K562 (cell line): ENCODE measurements around the gene KRT6C. TPM values are rescaled to one million over a fixed set of nuclear protein-coding genes. Genes with fewer than 3 reads are reported as not detected.
"Not testable (repeated sequence)": the region's sequence is repeated elsewhere in the genome, so short reads cannot be mapped to it uniquely, and the experiment has no call there.

Experiments
- ATAC-seq: fragments of 200-7000 bp; cut with Tn5 transposase; 3 replicates; pipeline ENCODE4 v1.9.1; 2020; ENCODE audit warnings: moderate library complexity
- BruUV-seq: library from RNA; stranded (reverse); fragments of 400-500 nt; replicated peaks from 2 replicates; lab custom pipeline; 2021; lab: Mats Ljungman, UMichigan
- CTCF ChIA-PET: fragments of 300-600 bp; formaldehyde crosslinking; extraction: SDS; loops from one replicate; lab custom pipeline; 2021; ENCODE audit warnings: low intra/inter-chr PET ratio; lab: Yijun Ruan, JAX
- POLR2A ChIA-PET: fragments of 300-600, 350-650 bp; sonication (Branson Sonifier 250); formaldehyde crosslinking; extraction: SDS; loops from one replicate; lab custom pipeline; 2021; ENCODE audit warnings: antibody characterized with exemption, inconsistent platforms; lab: Yijun Ruan, JAX
- DNase-seq, 4 experiments: peaks; one replicate each; pipeline versions ENCODE4 v3.0.0 to v3.0.0-alpha.2; 2011 to 2018; ENCODE audit warnings: low spot score in 3 of 4, mixed read lengths in 3 of 4; ENCODE audit errors: extremely low read depth in 1 of 4
- FAIRE-seq: peaks from 2 replicates; lab custom pipeline; 2011; peaks lifted over from hg19 to GRCh38; lab: Jason Lieb, UNC
- H2AFZ ChIP-seq: 2 replicates; pipeline ENCODE4 v1.6.0; 2011; ENCODE audit warnings: low read depth, low read length, control low read depth, inconsistent platforms
- H3K27ac ChIP-seq: fragments of 200-600 bp; 3 replicates; pipeline ENCODE4 v1.8.0; 2011; ENCODE audit warnings: low read depth, mild to moderate bottlenecking, control low read depth, inconsistent platforms, low read length, moderate library complexity, mixed read lengths; ENCODE audit errors: extremely low read depth
- H3K27me3 ChIP-seq, 2 experiments: fragments of 300-600 bp in 1 of 2; 2 replicates in 1 of 2; 3 replicates in 1 of 2; pipeline versions ENCODE4 v1.6.0 to v1.8.0; 2011; ENCODE audit warnings: inconsistent platforms in 2 of 2, low read length in 2 of 2, mild to moderate bottlenecking in 1 of 2, mixed read lengths in 1 of 2, moderate library complexity in 1 of 2; ENCODE audit not compliant: control insufficient read depth in 2 of 2, insufficient read depth in 2 of 2
- H3K36me3 ChIP-seq: fragments of 300-600 bp; 3 replicates; pipeline ENCODE4 v1.8.0; 2011; ENCODE audit warnings: mild to moderate bottlenecking, low read length, inconsistent platforms; ENCODE audit not compliant: control insufficient read depth, insufficient read depth
- H3K4me1 ChIP-seq, 2 experiments: fragments of 200-600 bp in 1 of 2; replicated peaks in 1 of 2; 2 replicates in 1 of 2; 3 replicates in 1 of 2; pipeline versions ENCODE4 v1.5.1 to v1.8.0; 2011; ENCODE audit warnings: inconsistent platforms in 2 of 2, low read length in 2 of 2, mild to moderate bottlenecking in 1 of 2, mixed read lengths in 1 of 2, moderate library complexity in 1 of 2; ENCODE audit not compliant: control insufficient read depth in 2 of 2, insufficient read depth in 2 of 2
- H3K4me2 ChIP-seq: 2 replicates; pipeline ENCODE4 v1.6.1; 2011; ENCODE audit warnings: low read length, control low read depth, inconsistent platforms, mixed read lengths; ENCODE audit not compliant: insufficient read depth
- H3K4me3 ChIP-seq: fragments of 200-600 bp; sonication (generic), shearing (Covaris generic); 2 replicates; pipeline ENCODE4 v1.5.1; 2016; ENCODE audit warnings: control low read depth, inconsistent platforms
- H3K79me2 ChIP-seq: fragments of 200-600 bp; 3 replicates; pipeline ENCODE4 v1.8.0; 2011; ENCODE audit warnings: low read length, inconsistent platforms; ENCODE audit not compliant: control insufficient read depth, insufficient read depth
- H3K9ac ChIP-seq, 2 experiments: 2 replicates each; pipeline versions ENCODE4 v1.6.0 to v1.6.1; 2011; ENCODE audit warnings: low read depth in 2 of 2, low read length in 2 of 2, control low read depth in 1 of 2, inconsistent platforms in 1 of 2, mild to moderate bottlenecking in 1 of 2, mixed read lengths in 1 of 2; ENCODE audit not compliant: insufficient read depth in 1 of 2
- H3K9me1 ChIP-seq: one replicate; pipeline ENCODE4 v1.6.0; 2011; ENCODE audit warnings: inconsistent platforms, mild to moderate bottlenecking, low read length, moderate library complexity; ENCODE audit not compliant: control insufficient read depth, insufficient read depth
- H3K9me3 ChIP-seq: replicated peaks from 2 replicates; pipeline ENCODE4 v1.5.1; 2011; ENCODE audit warnings: low read depth, low read length, inconsistent platforms; ENCODE audit not compliant: control insufficient read depth, insufficient read depth
- H4K20me1 ChIP-seq: replicated peaks from 2 replicates; pipeline ENCODE4 v1.6.1; 2011; ENCODE audit warnings: low read length, inconsistent platforms, mixed read lengths; ENCODE audit not compliant: control insufficient read depth, insufficient read depth
- ATF3 ChIP-seq, 2 experiments: fragments of 450-650 bp in 1 of 2; sonication (generic) in 1 of 2; formaldehyde crosslinking in 1 of 2; IDR thresholded peaks in 1 of 2; conservative IDR thresholded peaks in 1 of 2; 2 replicates each; pipeline versions ENCODE4 v1.6.1 to v1.8.1; 2016 to 2023; ENCODE audit warnings: mild to moderate bottlenecking in 2 of 2, moderate library complexity in 2 of 2, inconsistent platforms in 1 of 2, missing genetic modification reagents in 1 of 2
- CBX8 ChIP-seq: fragments of 200-600 bp; sonication (generic); IDR thresholded peaks from 2 replicates; pipeline ENCODE4 v1.6.1; 2012; ENCODE audit warnings: borderline replicate concordance, mixed run types, low read depth, mild to moderate bottlenecking, moderate library complexity, mixed read lengths, low read length, control low read depth, inconsistent platforms; ENCODE audit not compliant: poor library complexity, severe bottlenecking; ENCODE audit errors: extremely low read depth
- ETV1 ChIP-seq: fragments of 450-650 bp; conservative IDR thresholded peaks from 2 replicates; pipeline ENCODE4 v1.6.1; 2016; ENCODE audit warnings: missing genetic modification characterization, control low read depth, low read depth, missing compliant biosample characterization
- HDAC1 ChIP-seq, 2 experiments: fragments of 450-650 bp; IDR thresholded peaks; 2 replicates each; pipeline ENCODE4 v1.6.1; 2016 to 2017; ENCODE audit warnings: inconsistent platforms in 1 of 2, mild to moderate bottlenecking in 1 of 2, moderate library complexity in 1 of 2
- HMGN3 ChIP-seq: IDR thresholded peaks from 2 replicates; pipeline ENCODE4 v1.6.1; 2011; ENCODE audit warnings: borderline replicate concordance, low read depth, mild to moderate bottlenecking, mixed read lengths, low read length; ENCODE audit not compliant: insufficient read length; ENCODE audit errors: extremely low read depth
- HOXB6 ChIP-seq: fragments of 250-450 bp; sonication (Bioruptor Pico); IDR thresholded peaks from 2 replicates; pipeline ENCODE4 v1.5.1; 2022; ENCODE audit warnings: mild to moderate bottlenecking, borderline replicate concordance
- KAT8 ChIP-seq: fragments of 450-650 bp; IDR thresholded peaks from 2 replicates; pipeline ENCODE4 v1.6.1; 2016; ENCODE audit warnings: low read depth, mild to moderate bottlenecking
- MBD2 ChIP-seq: sonication (generic); IDR thresholded peaks from 2 replicates; pipeline ENCODE4 v1.6.1; 2016; ENCODE audit warnings: low read depth, borderline replicate concordance
- MEIS2 ChIP-seq: fragments of 450-650 bp; IDR thresholded peaks from 2 replicates; pipeline ENCODE4 v1.6.1; 2014; ENCODE audit warnings: mild to moderate bottlenecking; ENCODE audit not compliant: partially characterized antibody
- NFIX ChIP-seq: fragments of 250-450 bp; sonication (Bioruptor Pico); IDR thresholded peaks from 2 replicates; pipeline ENCODE4 v1.4.0; 2020; ENCODE audit warnings: low read depth, mild to moderate bottlenecking, moderate library complexity
- PHB2 ChIP-seq: fragments of 450-650 bp; IDR thresholded peaks from 2 replicates; pipeline ENCODE4 v1.6.1; 2017; ENCODE audit warnings: low read depth
- RBM17 ChIP-seq: fragments of 200-400 bp; formaldehyde crosslinking; IDR thresholded peaks from 2 replicates; pipeline ENCODE4 v1.6.1; 2017; ENCODE audit warnings: low read depth, mild to moderate bottlenecking, low read length, borderline replicate concordance
- SRF ChIP-seq, 2 experiments: fragments of 250-450, 450-650 bp in 1 of 2; sonication (Bioruptor Pico) in 1 of 2; sonication (generic) in 1 of 2; formaldehyde crosslinking; IDR thresholded peaks; 2 replicates each; pipeline versions ENCODE4 v1.5.0 to v1.5.1; 2020 to 2022; ENCODE audit warnings: mild to moderate bottlenecking in 1 of 2, missing genetic modification reagents in 1 of 2
- TBL1XR1 ChIP-seq, 2 experiments: IDR thresholded peaks; 2 replicates each; pipeline ENCODE4 v1.6.1; 2012; ENCODE audit warnings: improper control_type of control experiment in 2 of 2, low read length in 2 of 2, mild to moderate bottlenecking in 1 of 2
- THAP7 ChIP-seq: fragments of 250-450 bp; sonication (Bioruptor Pico); IDR thresholded peaks from 2 replicates; pipeline ENCODE4 v1.5.0; 2021
- WGBS: fragments of 100-300 bp; shearing (Covaris generic); methylation state at CpG from one replicate; pipeline ENCODE4 v1.1.6; 2016; ENCODE audit warnings: low coverage, mixed read lengths; ENCODE audit not compliant: insufficient coverage; ENCODE audit errors: missing lambda C conversion rate; 5-methylcytosine and 5-hydroxymethylcytosine counted together
- in situ Hi-C: fragments of 300-500 bp; cut with MboI; formaldehyde crosslinking; loops from 4 replicates; pipeline ENCODE4 v1.15.0; 2018; ENCODE audit warnings: inconsistent platforms, mixed read lengths
- intact Hi-C: fragments of 100-400 bp; cut with micrococcal nuclease; formaldehyde crosslinking; loops from 2 replicates; pipeline ENCODE4 v1.14.2; 2022
- polyA plus RNA-seq, 8 experiments: library from polyadenylated mRNA; depleted of rRNA in 4 of 8; stranded (reverse) in 5 of 8; unstranded in 3 of 8; fragments of >200 nt; fragmentation: Nextera tagmentation in 2 of 8; fragmentation: Illumina TruSeq in 1 of 8; extraction: Ambion mirVana in 2 of 8; extraction: Trizol in 1 of 8; gene quantifications; 2 replicates each; pipeline versions ENCODE4 v1.2.1 to v1.2.3, GENCODE V29; 2011 to 2014; ENCODE audit warnings: inconsistent platforms in 1 of 8, missing spikeins in 1 of 8
- total RNA-seq, 7 experiments: library from RNA; depleted of rRNA in 6 of 7; stranded (reverse); fragments of >200 nt in 6 of 7; fragmentation: Illumina TruSeq in 2 of 7; extraction: Trizol in 2 of 7; gene quantifications; 2 replicates each; pipeline versions ENCODE4 v1.2.1 to v1.2.3, GENCODE V29; 2011 to 2021; ENCODE audit warnings: low replicate concordance in 1 of 7

The KRT6C gene
- total and polyA plus RNA-seq, 9 of the 15 experiments (the other 6 are each of a cell fraction or from before 2014, with no cell fraction given) = not detected

GRCh38 chr12:52501490-52501889 lies 27.9 kb upstream of the KRT6C start:
- intact Hi-C loops (no loop called here), in situ Hi-C loops (no loop called here)
- Histone ChIP-seq H2AFZ (no peak overlapping the region), H3K4me3 (no peak overlapping the region), H3K4me2 (no peak overlapping the region), H3K27ac (no peak overlapping the region), H3K9me1 (no peaks in the 10 kb centered on the region), H3K79me2 (no peaks in the 10 kb centered on the region), H3K36me3 (no peaks in the 10 kb centered on the region), H4K20me1 (no peaks in the 10 kb centered on the region; the same call in 1 of the 2 replicates), H3K9ac (no peak overlapping the region), H3K9me3 (no peaks in the 10 kb centered on the region)
- 4% methylated on average over 7 of the region's 7 CpGs for WGBS
- ATAC-seq = no peak
- ChIA-PET CTCF (no interaction called here), POLR2A (interaction anchor here (0.6 to 1.0 kb wide), 3 partner anchors 12 to 74 kb away, joined by 3 to 5 read pairs (median 3); partner anchors contain the start of gene KRT71)
- TF ChIP-seq THAP7 (CRISPR knock-in tag) (no peak), TBL1XR1 (IDR thresholded peaks at IDR 0.05; ENCODE audit: low read length in 2 of 2) (no peak), KAT8 (no peak), RBM17 (no peak), PHB2 (no peak), HOXB6 (no peak), MEIS2 (no peak), NFIX (CRISPR knock-in tag) (no peak), HDAC1 (IDR thresholded peaks at IDR 0.05) (no peak), ATF3 (IDR thresholded peaks at IDR 0.05) (no peak), ATF3 (CRISPR knock-in tag; conservative IDR thresholded peaks at IDR 0.05) (no peak), MBD2 (no peak), HMGN3 (no peak), CBX8 (no peak), ETV1 (tag) (no peak), SRF (CRISPR knock-in tag; IDR thresholded peaks at IDR 0.05) (no peak)
- TF ChIP-seq, all 486 proteins: peak for 0
- no TSS peak for BruUV-seq
- Histone ChIP-seq H3K4me1 (no peaks in the 10 kb centered on the region), H3K27me3 (no peaks in the 10 kb centered on the region; a peak in 2 of 5 replicates)
- no peak for FAIRE-seq
- DNase-seq = no peak

GRCh38 chr12:52500574-52500973 lies 27.0 kb upstream of the KRT6C start:
- in situ Hi-C loops, H3K4me1 ChIP-seq, H3K9me1 ChIP-seq, H3K4me2 ChIP-seq, H2AFZ ChIP-seq, ATAC-seq, H3K4me3 ChIP-seq, CTCF ChIA-PET, H3K36me3 ChIP-seq, intact Hi-C loops, H3K9me3 ChIP-seq, FAIRE-seq, H3K79me2 ChIP-seq, H3K9ac ChIP-seq, BruUV-seq, H3K27me3 ChIP-seq, H3K27ac ChIP-seq, H4K20me1 ChIP-seq, DNase-seq: not testable (repeated sequence)
- POLR2A ChIA-PET = interaction anchor here (0.7 to 1.0 kb wide), 2 partner anchors 20 to 350 kb away, joined by 3 read pairs; partner anchors contain the start of gene KRT5
- 0% methylated on average over 6 of the region's 6 CpGs for WGBS
